ENCODE measurements around the gene ARL8B. TPM values are rescaled to one million over a fixed set of nuclear protein-coding genes. Genes with fewer than 3 reads are reported as not detected.

Gene ARL8B
- total RNA-seq = 57.9 and 62.6 TPM in 2 replicates

DNA sequence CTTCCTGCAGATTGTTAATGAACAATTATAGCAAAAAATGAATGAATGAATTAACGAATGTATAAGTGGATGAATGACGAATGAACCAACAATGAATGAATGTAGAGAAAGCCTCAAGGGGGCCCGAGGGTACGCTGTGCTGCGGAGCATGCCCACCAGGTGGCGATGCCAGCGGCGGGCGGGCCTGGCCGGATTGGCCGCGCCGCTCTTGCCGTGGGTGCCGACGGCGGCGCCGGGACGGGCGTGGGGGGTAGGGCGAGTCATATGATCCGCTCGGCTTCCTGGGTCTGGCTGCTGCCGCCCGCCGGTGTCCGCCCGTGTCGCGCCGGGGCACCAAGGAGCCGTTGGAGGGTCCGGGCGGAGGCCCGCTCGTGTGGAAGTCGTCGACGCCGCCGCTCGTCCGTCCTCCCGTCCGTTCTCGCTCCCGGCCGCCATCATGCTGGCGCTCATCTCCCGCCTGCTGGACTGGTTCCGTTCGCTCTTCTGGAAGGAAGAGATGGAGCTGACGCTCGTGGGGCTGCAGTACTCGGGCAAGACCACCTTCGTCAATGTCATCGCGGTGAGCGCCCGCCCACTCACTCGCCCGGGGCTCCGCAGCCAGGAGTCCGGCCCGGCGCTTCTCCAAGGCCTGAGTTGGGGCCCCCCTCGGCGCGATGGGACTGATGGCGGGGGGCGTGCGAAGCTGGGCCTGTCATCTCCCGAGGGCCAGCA is at the start of gene ARL8B:
Gene ARL8B, plus strand, starts transcription at position 263 of the 711 bp plus-strand sequence. Its CDS starts 174 bp downstream, at position 437.
- intact Hi-C loops (cut with micrococcal nuclease) = loop anchor here (1.0 to 10.0 kb wide), 12 partner anchors 14 to 1997 kb away; partner anchors contain the start of genes BHLHE40, CRBN, EDEM1 and ITPR1
- Mint-ChIP-seq H3K27ac (peak within 1 kb of the TSS; percentile 91), H3K27me3 (no peaks in the 10 kb centered on the region), H3K9me3 (no peaks in the 10 kb centered on the region), H3K36me3 (ENCODE audit: low read depth) (peaks cover 20% of the 10 kb centered on the region), H3K4me3 (peak within 1 kb of the TSS; percentile 94), H3K4me1 (peaks cover 43% of the 10 kb centered on the region)
- peak; percentile 95 for ATAC-seq (ENCODE audit: low read depth)
- CTCF ChIA-PET = interaction anchor here (0.8 to 1.4 kb wide), 3 partner anchors 45 to 105 kb away, joined by 3 to 4 read pairs (median 3); no protein-coding TSS in a partner anchor
- DNase-seq = peak; percentile 93
- TF ChIP-seq CTCF (IDR thresholded peaks at IDR 0.05) = peak; percentile 82
- POLR2A ChIA-PET = interaction anchor here (0.6 to 2.9 kb wide), 13 partner anchors 14 to 655 kb away, joined by 3 to 28 read pairs (median 4); partner anchors contain the start of gene EDEM1

- H3K4me1 Mint-ChIP-seq = no peaks in the 10 kb centered on the region
- H3K4me3 Mint-ChIP-seq = no peak overlapping the region
- no peak for TF ChIP-seq CTCF (IDR thresholded peaks at IDR 0.05)
- DNase-seq = no peak
- H3K27me3 Mint-ChIP-seq = peaks cover 8% of the 10 kb centered on the region
- no peak for ATAC-seq (ENCODE audit: low read depth)
- no peaks in the 10 kb centered on the region for H3K36me3 Mint-ChIP-seq (ENCODE audit: low read depth)
- ChIA-PET CTCF (no interaction called here), POLR2A (no interaction called here)
- intact Hi-C loops (cut with micrococcal nuclease) = no loop called here
- H3K27ac Mint-ChIP-seq = no peak overlapping the region
- no peaks in the 10 kb centered on the region for H3K9me3 Mint-ChIP-seq
Measured at GRCh38 chr3:5073374-5074085, 48.6 kb upstream of the ARL8B start.

- Mint-ChIP-seq H3K4me1 (no peaks in the 10 kb centered on the region), H3K27me3 (peaks cover 4% of the 10 kb centered on the region), H3K36me3 (ENCODE audit: low read depth) (no peaks in the 10 kb centered on the region), H3K9me3 (no peaks in the 10 kb centered on the region), H3K4me3 (no peak overlapping the region), H3K27ac (no peak overlapping the region)
- ATAC-seq (ENCODE audit: low read depth) (no peak), DNase-seq (no peak)
- no peak for TF ChIP-seq CTCF (IDR thresholded peaks at IDR 0.05)
- CTCF ChIA-PET = no interaction called here
- POLR2A ChIA-PET = no interaction called here
- intact Hi-C loops (cut with micrococcal nuclease) = no loop called here
Measured at GRCh38 chr3:5078151-5078550, 43.9 kb upstream of the ARL8B start.

DNA sequence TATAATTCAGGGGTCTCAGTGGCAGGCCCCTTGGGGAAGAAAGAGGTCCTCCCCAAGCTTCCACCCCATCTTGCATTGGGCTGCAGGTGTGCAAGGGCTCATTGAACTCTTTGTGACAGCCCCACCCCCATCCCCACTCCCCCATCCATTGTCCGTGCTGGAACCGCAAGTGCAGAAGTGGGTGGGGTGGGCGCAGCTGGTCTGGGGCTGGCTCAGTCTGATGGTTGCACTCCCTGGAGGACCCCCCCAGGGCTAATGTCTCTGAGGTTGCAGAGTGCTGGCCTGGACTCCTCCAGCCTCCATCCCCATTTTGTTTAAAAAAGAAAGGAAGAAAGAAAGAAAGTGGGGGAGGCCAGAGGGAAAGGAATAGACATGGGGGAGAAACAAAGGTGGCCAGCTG is 42.3 kb upstream of the ARL8B start:
- intact Hi-C loops (cut with micrococcal nuclease) = no loop called here
- no peaks in the 10 kb centered on the region for H3K9me3 Mint-ChIP-seq
- ATAC-seq (ENCODE audit: low read depth) (no peak), DNase-seq (no peak)
- CTCF ChIA-PET = no interaction called here
- no peak for TF ChIP-seq CTCF (IDR thresholded peaks at IDR 0.05)
- H3K27ac Mint-ChIP-seq = no peak overlapping the region
- no peaks in the 10 kb centered on the region for H3K4me1 Mint-ChIP-seq
- H3K27me3 Mint-ChIP-seq = peaks cover 3% of the 10 kb centered on the region
- POLR2A ChIA-PET = no interaction called here
- H3K4me3 Mint-ChIP-seq = no peak overlapping the region
- no peaks in the 10 kb centered on the region for H3K36me3 Mint-ChIP-seq (ENCODE audit: low read depth)
